GM12873 (cell line): ENCODE measurements around the gene FGF4.

ENCODE experiments used
- CTCF ChIP-seq: IDR thresholded peaks from 2 replicates; pipeline ENCODE4 v1.5.1; 2012; ENCODE audit warnings: low read depth, mild to moderate bottlenecking, moderate library complexity, low read length, control low read depth; ENCODE audit not compliant: insufficient read depth; ENCODE audit errors: missing control alignments

Gene FGF4

GRCh38 chr11:69765498-69765995 is 9.6 kb downstream of the FGF4 start:
- TF ChIP-seq CTCF = no peak

- no peak for TF ChIP-seq CTCF
Measured at GRCh38 chr11:69760319-69760718, 14.8 kb downstream of the FGF4 start.

GRCh38 chr11:69752890-69753289 is 22.3 kb downstream of the FGF4 start:
- TF ChIP-seq CTCF = no peak

- TF ChIP-seq CTCF = no peak
Measured at GRCh38 chr11:69750875-69751597, 24.1 kb downstream of the FGF4 start.

- TF ChIP-seq CTCF = no peak
Measured at GRCh38 chr11:69750108-69750850, 24.9 kb downstream of the FGF4 start.

GRCh38 chr11:69748637-69749036 is 26.5 kb downstream of the FGF4 start:
- TF ChIP-seq CTCF = no peak

GRCh38 chr11:69746752-69747742 is 28.1 kb downstream of the FGF4 start:
- no peak for TF ChIP-seq CTCF
